DMS114 treated with DMSO at 0.1 percent for 48 hours (cell line): ENCODE data around the gene F10.

Source experiments
- DNase-seq: peaks from one replicate; lab custom pipeline; 2025; ENCODE audit not compliant: unreplicated experiment; lab: John Stamatoyannopoulos, UW

F10 gene

GRCh38 chr13:113190181-113190580 lies 67.6 kb downstream of the F10 start:
- DNase-seq, result no peak

- no peak for DNase-seq
Observed at GRCh38 chr13:113192279-113192678, 69.7 kb downstream of the F10 start.

- DNase-seq, result no peak
Observed at GRCh38 chr13:113192902-113193301, 70.3 kb downstream of the F10 start.

GRCh38 chr13:113195360-113195759 lies 72.8 kb downstream of the F10 start:
- DNase-seq, result no peak

- DNase-seq, result no peak
Observed at GRCh38 chr13:113196970-113197737, 74.6 kb downstream of the F10 start.
